Stomach smooth muscle (tissue), 2 donors: ENCODE results near the gene CDC42EP1.

Experiments
- H3K27ac ChIP-seq: one replicate; pipeline ENCODE4 v1.7.0; 2013; ENCODE audit warnings: mild to moderate bottlenecking, low read length, inconsistent platforms
- H3K27me3 ChIP-seq, 2 donors: one replicate each; pipeline ENCODE4 v1.7.0; 2013; ENCODE audit warnings: low read length in 2 of 2; ENCODE audit not compliant: insufficient read depth in 2 of 2, control insufficient read depth in 1 of 2
- H3K36me3 ChIP-seq, 2 donors: one replicate each; pipeline ENCODE4 v1.7.0; 2013; ENCODE audit warnings: low read length in 2 of 2; ENCODE audit not compliant: control insufficient read depth in 2 of 2, insufficient read depth in 2 of 2
- H3K4me1 ChIP-seq: one replicate; pipeline ENCODE4 v1.7.0; 2013; ENCODE audit warnings: low read length; ENCODE audit not compliant: control insufficient read depth, insufficient read depth
- H3K4me3 ChIP-seq, 2 donors: one replicate each; pipeline ENCODE4 v1.7.0; 2013; ENCODE audit warnings: low read length in 2 of 2
- H3K9ac ChIP-seq, 2 donors: one replicate each; pipeline ENCODE4 v1.7.0; 2013; ENCODE audit warnings: low read length in 2 of 2, mild to moderate bottlenecking in 1 of 2
- H3K9me3 ChIP-seq, 2 donors: one replicate each; pipeline ENCODE4 v1.7.0; 2013; ENCODE audit warnings: low read length in 2 of 2; ENCODE audit not compliant: control insufficient read depth in 2 of 2
- donor health status: healthy.
- donor health status: Pancreatic carcinoma.

The CDC42EP1 gene

GRCh38 chr22:37561212-37562048, 1.1 kb downstream of the CDC42EP1 start:
- H3K4me3 ChIP-seq: peak overlapping the region; percentile 82 to 83
- H3K27me3 ChIP-seq: peaks cover 0 to 9% of the 10 kb centered on the region in 2 donors
- H3K36me3 ChIP-seq: peaks cover 0 to 2% of the 10 kb centered on the region in 2 donors
- peak overlapping the region; percentile 81 for H3K27ac ChIP-seq
- H3K9me3 ChIP-seq: no peaks in the 10 kb centered on the region
- H3K4me1 ChIP-seq: peaks cover 63% of the 10 kb centered on the region
- H3K9ac ChIP-seq: peak overlapping the region; percentile 82 to 87

- Histone ChIP-seq H3K9me3 (no peaks in the 10 kb centered on the region), H3K27ac (peak overlapping the region; percentile 81), H3K4me3 (peak overlapping the region; percentile 82 to 83), H3K27me3 (peaks cover 0 to 9% of the 10 kb centered on the region in 2 donors), H3K9ac (peak overlapping the region; percentile 21 to 87), H3K4me1 (peaks cover 69% of the 10 kb centered on the region), H3K36me3 (peaks cover 3 to 6% of the 10 kb centered on the region in 2 donors)
These were observed 2.0 kb downstream of the CDC42EP1 start for GRCh38 chr22:37562049-37562875.

DNA sequence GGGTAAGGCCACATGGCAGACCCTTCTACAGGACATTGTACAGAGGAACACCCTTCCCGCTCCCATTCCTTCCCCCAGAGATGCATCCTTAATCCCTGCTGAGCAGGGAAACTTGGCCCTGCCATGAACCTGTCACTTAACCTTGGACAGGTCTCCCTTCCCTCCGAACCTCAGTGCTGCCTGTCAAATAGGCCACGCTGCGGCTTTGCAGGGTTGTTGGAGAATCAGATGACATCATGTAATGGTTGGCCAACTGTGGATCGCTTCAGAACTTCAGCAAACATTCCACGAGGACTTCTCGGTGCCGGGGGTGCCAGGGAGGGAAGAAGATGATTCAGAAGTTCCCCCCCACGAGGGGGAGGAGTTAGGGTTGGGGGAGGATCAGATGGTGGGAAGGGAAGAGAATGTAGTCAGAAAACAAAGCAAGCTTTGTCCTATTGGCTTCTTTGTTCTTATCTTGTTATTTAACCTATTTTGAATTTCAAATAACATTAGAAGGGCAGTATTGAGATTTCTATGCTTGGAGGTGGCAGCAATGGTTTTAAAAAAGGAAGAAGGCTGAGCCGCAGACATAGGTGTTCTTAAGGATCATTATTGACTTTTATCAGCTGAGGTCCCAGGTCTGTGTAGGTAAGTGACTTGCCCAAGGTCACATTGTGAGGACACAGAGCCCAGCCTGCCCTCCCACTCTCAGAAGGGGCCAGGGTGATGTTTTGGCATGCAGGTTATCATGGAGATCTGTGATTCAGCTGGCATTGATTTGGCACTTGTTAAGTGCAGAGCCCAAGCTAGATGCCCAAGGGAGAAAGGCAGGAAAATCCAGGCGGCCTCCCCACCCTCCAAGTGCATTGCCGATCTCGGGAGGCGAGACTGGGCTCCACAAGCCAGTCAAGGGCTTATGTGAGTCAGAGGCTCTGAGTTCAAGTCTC, 3.1 kb downstream of the CDC42EP1 start:
- H3K27ac ChIP-seq: peak overlapping the region; percentile 24
- peak overlapping the region in 1 of 2 donors; percentile 35 for H3K4me3 ChIP-seq
- peaks cover 3 to 9% of the 10 kb centered on the region in 2 donors for H3K36me3 ChIP-seq
- H3K27me3 ChIP-seq: peaks cover 0 to 9% of the 10 kb centered on the region in 2 donors
- no peak overlapping the region for H3K9ac ChIP-seq
- no peaks in the 10 kb centered on the region for H3K9me3 ChIP-seq
- peaks cover 75% of the 10 kb centered on the region for H3K4me1 ChIP-seq

GRCh38 chr22:37564111-37564711, 3.9 kb downstream of the CDC42EP1 start:
- Histone ChIP-seq H3K27ac (peak overlapping the region; percentile 24), H3K36me3 (peaks cover 3 to 9% of the 10 kb centered on the region in 2 donors), H3K9ac (peak overlapping the region in 1 of 2 donors; percentile 42), H3K4me3 (peak overlapping the region in 1 of 2 donors; percentile 35), H3K4me1 (peaks cover 75% of the 10 kb centered on the region), H3K27me3 (peaks cover 0 to 9% of the 10 kb centered on the region in 2 donors), H3K9me3 (no peaks in the 10 kb centered on the region)

DNA sequence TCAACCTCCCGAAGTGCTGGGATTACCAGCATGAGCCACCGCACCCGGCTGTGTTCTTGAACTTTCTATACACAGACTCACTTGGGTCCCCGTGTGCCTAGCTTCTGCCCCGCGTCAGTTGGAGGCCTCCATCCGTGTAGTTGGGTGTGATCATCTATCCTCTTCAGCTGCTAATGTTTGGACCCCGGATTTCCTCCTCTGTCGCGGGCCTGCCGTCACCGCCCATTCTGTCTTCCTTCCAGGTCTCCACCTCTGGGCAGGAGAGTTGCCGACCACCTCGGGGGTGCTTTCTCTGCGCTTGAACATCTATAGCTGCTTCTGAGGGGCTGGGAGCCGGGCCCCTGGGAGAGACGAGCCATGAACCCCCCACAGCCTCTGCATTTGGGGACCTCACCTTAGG, 5.5 kb downstream of the CDC42EP1 start:
- peaks cover 0 to 9% of the 10 kb centered on the region in 2 donors for H3K27me3 ChIP-seq
- H3K4me1 ChIP-seq: peaks cover 75% of the 10 kb centered on the region
- no peak overlapping the region for H3K9ac ChIP-seq
- no peak overlapping the region for H3K27ac ChIP-seq
- H3K36me3 ChIP-seq: peaks cover 3 to 9% of the 10 kb centered on the region in 2 donors
- H3K4me3 ChIP-seq: no peak overlapping the region
- no peaks in the 10 kb centered on the region for H3K9me3 ChIP-seq

DNA sequence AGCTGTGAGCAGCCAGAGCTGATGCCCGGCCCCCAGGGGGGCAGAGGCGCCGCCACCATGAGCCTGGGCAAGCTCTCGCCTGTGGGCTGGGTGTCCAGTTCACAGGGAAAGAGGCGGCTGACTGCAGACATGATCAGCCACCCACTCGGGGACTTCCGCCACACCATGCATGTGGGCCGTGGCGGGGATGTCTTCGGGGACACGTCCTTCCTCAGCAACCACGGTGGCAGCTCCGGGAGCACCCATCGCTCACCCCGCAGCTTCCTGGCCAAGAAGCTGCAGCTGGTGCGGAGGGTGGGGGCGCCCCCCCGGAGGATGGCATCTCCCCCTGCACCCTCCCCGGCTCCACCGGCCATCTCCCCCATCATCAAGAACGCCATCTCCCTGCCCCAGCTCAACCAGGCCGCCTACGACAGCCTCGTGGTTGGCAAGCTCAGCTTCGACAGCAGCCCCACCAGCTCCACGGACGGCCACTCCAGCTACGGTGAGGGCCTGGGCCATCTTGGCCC, 6.1 kb downstream of the CDC42EP1 start:
- Histone ChIP-seq H3K27ac (no peak overlapping the region), H3K27me3 (peaks cover 2 to 6% of the 10 kb centered on the region in 2 donors), H3K4me1 (peaks cover 69% of the 10 kb centered on the region), H3K4me3 (no peak overlapping the region), H3K9me3 (no peaks in the 10 kb centered on the region), H3K9ac (no peak overlapping the region), H3K36me3 (peaks cover 3 to 9% of the 10 kb centered on the region in 2 donors)

- peak overlapping the region in 1 of 2 donors; percentile 51 for H3K9ac ChIP-seq
- no peak overlapping the region for H3K27ac ChIP-seq
- no peak overlapping the region for H3K4me3 ChIP-seq
- peaks cover 3 to 9% of the 10 kb centered on the region in 2 donors for H3K36me3 ChIP-seq
- peaks cover 61% of the 10 kb centered on the region for H3K4me1 ChIP-seq
- H3K27me3 ChIP-seq: peaks cover 0 to 2% of the 10 kb centered on the region in 2 donors
- no peaks in the 10 kb centered on the region for H3K9me3 ChIP-seq
These were observed 6.9 kb downstream of the CDC42EP1 start for GRCh38 chr22:37566903-37567798.

DNA sequence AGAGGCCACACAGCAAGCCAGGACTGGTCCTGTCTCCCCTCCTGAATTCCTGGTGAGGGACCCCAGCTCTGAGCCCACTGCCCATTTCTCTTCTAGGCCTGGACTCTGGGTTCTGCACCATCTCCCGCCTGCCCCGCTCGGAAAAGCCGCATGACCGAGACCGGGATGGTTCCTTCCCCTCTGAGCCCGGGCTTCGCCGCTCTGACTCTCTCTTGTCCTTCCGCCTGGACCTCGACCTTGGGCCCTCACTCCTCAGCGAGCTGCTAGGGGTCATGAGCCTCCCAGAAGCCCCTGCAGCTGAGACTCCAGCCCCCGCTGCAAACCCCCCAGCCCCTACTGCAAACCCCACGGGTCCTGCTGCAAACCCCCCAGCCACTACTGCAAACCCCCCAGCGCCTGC, 7.7 kb downstream of the CDC42EP1 start:
- no peak overlapping the region for H3K4me3 ChIP-seq
- peaks cover 53% of the 10 kb centered on the region for H3K4me1 ChIP-seq
- peaks cover 3 to 9% of the 10 kb centered on the region in 2 donors for H3K36me3 ChIP-seq
- no peak overlapping the region for H3K27ac ChIP-seq
- no peaks in the 10 kb centered on the region for H3K9me3 ChIP-seq
- H3K27me3 ChIP-seq: peaks cover 0 to 2% of the 10 kb centered on the region in 2 donors
- no peak overlapping the region for H3K9ac ChIP-seq

GRCh38 chr22:37568448-37569008, 8.2 kb downstream of the CDC42EP1 start:
- Histone ChIP-seq H3K4me1 (peaks cover 48% of the 10 kb centered on the region), H3K4me3 (no peak overlapping the region), H3K9ac (no peak overlapping the region), H3K36me3 (peaks cover 3 to 9% of the 10 kb centered on the region in 2 donors), H3K27ac (no peak overlapping the region), H3K27me3 (peaks cover 0 to 2% of the 10 kb centered on the region in 2 donors), H3K9me3 (no peaks in the 10 kb centered on the region)
